ENCODE results near the gene NDUFAF3. TPM values are rescaled to one million over a fixed set of nuclear protein-coding genes. Genes with fewer than 3 reads are reported as not detected.

NDUFAF3 gene
- total and polyA plus RNA-seq, 2 donors (not counting 1 experiment from before 2014, with no cell fraction given) = 61.0 to 67.5 TPM

- Mint-ChIP-seq H3K4me1 (peaks cover 51% of the 10 kb centered on the region), H3K9me3 (ENCODE audit: insufficient read depth) (no peaks in the 10 kb centered on the region), H3K4me3 (peak within 1 kb of the TSS; percentile 96), H3K27me3 (no peaks in the 10 kb centered on the region), H3K27ac (peak within 1 kb of the TSS; percentile 94)
- Histone ChIP-seq H3K27me3 (replicated peaks in 1 of 4; ENCODE audit: control extremely low read depth in 1 of 4, control insufficient read depth in 3 of 4, insufficient read depth in 4 of 4, low read length in 3 of 4) (no peaks in the 10 kb centered on the region), H3K9me3 (ENCODE audit: control extremely low read depth in 1 of 3, control insufficient read depth in 2 of 3, insufficient read depth in 1 of 3, low read length in 2 of 3) (no peaks in the 10 kb centered on the region), H2AFZ (ENCODE audit: insufficient read depth, low read depth, low read length, poor library complexity, severe bottlenecking) (peak within 1 kb of the TSS; percentile 87), H3K36me3 (replicated peaks in 1 of 2; ENCODE audit: control extremely low read depth in 1 of 2, control insufficient read depth in 1 of 2, extremely low read depth in 1 of 2, insufficient read depth in 2 of 2, low read length in 1 of 2) (peaks cover 1 to 32% of the 10 kb centered on the region in 2 experiments), H3K4me2 (replicated peaks; ENCODE audit: low read depth, low read length, poor library complexity, severe bottlenecking) (peak within 1 kb of the TSS; percentile 91), H4K20me1 (ENCODE audit: control insufficient read depth, insufficient read depth, low read length, poor library complexity, severe bottlenecking) (peaks cover 26% of the 10 kb centered on the region), H3K27ac (ENCODE audit: low read length in 2 of 2) (peak within 1 kb of the TSS; percentile 37 to 73), H3K4me3 (ENCODE audit: control extremely low read depth in 1 of 5, extremely low read depth in 1 of 5, insufficient read depth in 1 of 5, low read depth in 2 of 5, low read length in 4 of 5) (peak within 1 kb of the TSS; percentile 70 to 89 (median 82)), H3K79me2 (ENCODE audit: control insufficient read depth, insufficient read depth, low read length) (peaks cover 41% of the 10 kb centered on the region), H3K9ac (ENCODE audit: low read length) (peak within 1 kb of the TSS; percentile 82), H3K4me1 (ENCODE audit: control insufficient read depth in 2 of 2, insufficient read depth in 2 of 2, low read length in 2 of 2) (peaks cover 32 to 41% of the 10 kb centered on the region in 2 donors)
- TF ChIP-seq CTCF (IDR thresholded peaks at IDR 0.05) (no peak), EZH2 (IDR thresholded peaks at IDR 0.05; ENCODE audit: borderline replicate concordance, insufficient read depth, low read depth, low read length, poor library complexity, severe bottlenecking) (no peak)
- intact Hi-C loops (cut with micrococcal nuclease) = no loop called here
- DNase-seq = peak; percentile 79
- under 1% methylated on average over 85 of the region's 85 CpGs for WGBS (ENCODE audit: insufficient coverage)
- POLR2A ChIA-PET = interaction anchor here (0.6 to 6.4 kb wide), 7 partner anchors 8 to 1071 kb away, joined by 3 to 116 read pairs (median 4); partner anchors contain the start of genes IMPDH2, QRICH1, RBM5 and USP19
- CTCF ChIA-PET = interaction anchor here (1.2 to 2.2 kb wide), 6 partner anchors 9 to 31 kb away, joined by 4 to 13 read pairs (median 6); partner anchors contain the start of genes IMPDH2, P4HTM and WDR6
- ATAC-seq (ENCODE audit: low read depth) = no peak
Measured at GRCh38 chr3:49017971-49018706, 3.8 kb upstream of the NDUFAF3 start, which contains the start of gene DALRD3. DALRD3 (minus strand) TSS chr3:49018580; CDS start chr3:49018564, 16 bp downstream.

DNA sequence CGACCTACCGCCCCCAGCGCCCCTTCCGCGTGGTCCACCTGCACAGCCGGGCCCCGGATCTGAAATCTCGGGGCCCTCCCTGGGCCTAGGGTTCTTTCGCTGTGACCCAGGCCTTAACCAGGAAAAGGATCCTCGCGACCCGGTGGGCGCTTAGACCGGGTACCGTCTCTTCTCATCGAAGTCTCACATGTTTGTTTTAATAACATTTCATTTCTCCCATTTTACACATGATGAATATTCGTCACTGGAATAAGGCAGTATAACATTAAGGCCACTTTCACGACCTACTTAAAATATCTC lies 3.3 kb upstream of the NDUFAF3 start:
- H3K27me3 Mint-ChIP-seq = no peaks in the 10 kb centered on the region
- H3K4me2 ChIP-seq (replicated peaks; ENCODE audit: low read depth, low read length, poor library complexity, severe bottlenecking) = peak overlapping the region; percentile 91
- TF ChIP-seq EZH2 (IDR thresholded peaks at IDR 0.05; ENCODE audit: borderline replicate concordance, insufficient read depth, low read depth, low read length, poor library complexity, severe bottlenecking) (no peak), CTCF (IDR thresholded peaks at IDR 0.05) (no peak)
- H3K9me3 Mint-ChIP-seq (ENCODE audit: insufficient read depth) = no peaks in the 10 kb centered on the region
- H3K79me2 ChIP-seq (ENCODE audit: control insufficient read depth, insufficient read depth, low read length) = peaks cover 36% of the 10 kb centered on the region
- H4K20me1 ChIP-seq (ENCODE audit: control insufficient read depth, insufficient read depth, low read length, poor library complexity, severe bottlenecking) = peaks cover 22% of the 10 kb centered on the region
- H3K27ac Mint-ChIP-seq = peak overlapping the region; percentile 94
- H3K36me3 ChIP-seq (replicated peaks in 1 of 2; ENCODE audit: control extremely low read depth in 1 of 2, control insufficient read depth in 1 of 2, extremely low read depth in 1 of 2, insufficient read depth in 2 of 2, low read length in 1 of 2) = peaks cover 1 to 29% of the 10 kb centered on the region in 2 experiments
- peak overlapping the region; percentile 93 for H3K4me3 Mint-ChIP-seq
- H3K4me1 ChIP-seq (ENCODE audit: control insufficient read depth in 2 of 2, insufficient read depth in 2 of 2, low read length in 2 of 2) = peaks cover 33 to 44% of the 10 kb centered on the region in 2 donors
- no peaks in the 10 kb centered on the region for H3K27me3 ChIP-seq (replicated peaks in 1 of 4; ENCODE audit: control extremely low read depth in 1 of 4, control insufficient read depth in 3 of 4, insufficient read depth in 4 of 4, low read length in 3 of 4)
- intact Hi-C loops (cut with micrococcal nuclease) = no loop called here
- no peak for DNase-seq
- POLR2A ChIA-PET = interaction anchor here (1.4 to 6.4 kb wide), 4 partner anchors 7 to 102 kb away, joined by 4 to 116 read pairs (median 4); partner anchors contain the start of genes IMPDH2, USP19 and WDR6
- peak overlapping the region; percentile 70 to 89 (median 82) for H3K4me3 ChIP-seq (ENCODE audit: control extremely low read depth in 1 of 5, extremely low read depth in 1 of 5, insufficient read depth in 1 of 5, low read depth in 2 of 5, low read length in 4 of 5)
- H2AFZ ChIP-seq (ENCODE audit: insufficient read depth, low read depth, low read length, poor library complexity, severe bottlenecking) = peak overlapping the region; percentile 87
- no peaks in the 10 kb centered on the region for H3K9me3 ChIP-seq (ENCODE audit: control extremely low read depth in 1 of 3, control insufficient read depth in 2 of 3, insufficient read depth in 1 of 3, low read length in 2 of 3)
- under 1% methylated on average over 9 of the region's 18 CpGs for WGBS (ENCODE audit: insufficient coverage)
- peak overlapping the region; percentile 37 to 73 for H3K27ac ChIP-seq (ENCODE audit: low read length in 2 of 2)
- H3K4me1 Mint-ChIP-seq = peaks cover 51% of the 10 kb centered on the region
- peak overlapping the region; percentile 82 for H3K9ac ChIP-seq (ENCODE audit: low read length)
- CTCF ChIA-PET = interaction anchor here (1.8 to 2.2 kb wide), 3 partner anchors 10 to 11 kb away, joined by 4 to 13 read pairs (median 5); partner anchors contain the start of genes IMPDH2 and WDR6
- ATAC-seq (ENCODE audit: low read depth) = no peak
